IMR-90 (cell line): Measurements from ENCODE around the gene NLRC5.

Experiments
- CHD1 ChIP-seq: IDR thresholded peaks from 2 replicates; pipeline ENCODE4 v1.6.1; 2012; ENCODE audit warnings: low read depth, low read length, improper control_type of control experiment
- RAD21 ChIP-seq: IDR thresholded peaks from 2 replicates; pipeline ENCODE4 v1.6.1; 2012; ENCODE audit warnings: low read length, improper control_type of control experiment
- RFX5 ChIP-seq: IDR thresholded peaks from 2 replicates; pipeline ENCODE4 v1.8.0; 2012; ENCODE audit warnings: low read depth, mild to moderate bottlenecking, low read length, moderate library complexity

GRCh38 chr16:56961386-56961785, 28.0 kb upstream of the NLRC5 start:
- TF ChIP-seq RFX5 (no peak), CHD1 (no peak), RAD21 (no peak)
